BLaER1 treated with 17β-estradiol and CSF1 and Interleukin-3, amounts not matched to agents 10 nM and 100 nM (cell line): ENCODE data around the gene SEPTIN11.
A peak's percentile ranks its signal among the peaks of the same experiment; 100 is the strongest.

Experiments used
- H3K27ac ChIP-seq, 11 experiments: shearing (Covaris generic); formaldehyde crosslinking; 2 replicates each; pipeline ENCODE4 v1.8.1; 2022
- H3K27me3 ChIP-seq, 11 experiments: shearing (Covaris generic); formaldehyde crosslinking; 2 replicates each; pipeline ENCODE4 v1.8.1; 2022
- H3K36me3 ChIP-seq, 11 experiments: shearing (Covaris generic); formaldehyde crosslinking; 2 replicates each; pipeline ENCODE4 v1.8.1; 2022
- H3K4me1 ChIP-seq, 10 experiments: shearing (Covaris generic); formaldehyde crosslinking; 2 replicates each; pipeline ENCODE4 v1.8.1; 2022
- H3K4me2 ChIP-seq, 11 experiments: shearing (Covaris generic); formaldehyde crosslinking; 2 replicates each; pipeline ENCODE4 v1.8.1; 2022
- H3K4me3 ChIP-seq, 10 experiments: shearing (Covaris generic); formaldehyde crosslinking; 2 replicates each; pipeline ENCODE4 v1.8.1; 2022
- H3K9ac ChIP-seq, 11 experiments: shearing (Covaris generic); formaldehyde crosslinking; 2 replicates each; pipeline ENCODE4 v1.8.1; 2022
- H3K9me3 ChIP-seq, 11 experiments: shearing (Covaris generic); formaldehyde crosslinking; replicated peaks in 1 of 11; 2 replicates each; pipeline ENCODE4 v1.8.1; 2022
- H4K20me1 ChIP-seq, 11 experiments: shearing (Covaris generic); formaldehyde crosslinking; 2 replicates each; pipeline ENCODE4 v1.8.1; 2022
- Cebpa-rat ChIP-seq, 11 experiments: shearing (Covaris generic); IDR thresholded peaks; 2 replicates each; pipeline ENCODE4 v1.8.1; 2022

The SEPTIN11 gene

GRCh38 chr4:76989391-76990061, 40.0 kb downstream of the SEPTIN11 start:
- TF ChIP-seq Cebpa-rat (IDR thresholded peaks at IDR 0.05) = no peak
- H4K20me1 ChIP-seq = peaks cover 0 to 21% (median 0%) of the 10 kb centered on the region in 11 experiments; a peak in 9 of 22 replicates
- H3K27ac ChIP-seq = no peak overlapping the region
- H3K36me3 ChIP-seq = peaks cover 12 to 77% (median 44%) of the 10 kb centered on the region in 11 experiments; a peak in 21 of 22 replicates
- H3K4me3 ChIP-seq = no peak overlapping the region
- H3K27me3 ChIP-seq = no peaks in the 10 kb centered on the region
- H3K9me3 ChIP-seq = peaks cover 11 to 44% (median 30%) of the 10 kb centered on the region in 11 experiments; a peak in 21 of 22 replicates
- H3K9ac ChIP-seq = no peak overlapping the region
- no peak overlapping the region for H3K4me2 ChIP-seq
- H3K4me1 ChIP-seq = peaks cover 5 to 62% (median 10%) of the 10 kb centered on the region in 10 experiments

DNA sequence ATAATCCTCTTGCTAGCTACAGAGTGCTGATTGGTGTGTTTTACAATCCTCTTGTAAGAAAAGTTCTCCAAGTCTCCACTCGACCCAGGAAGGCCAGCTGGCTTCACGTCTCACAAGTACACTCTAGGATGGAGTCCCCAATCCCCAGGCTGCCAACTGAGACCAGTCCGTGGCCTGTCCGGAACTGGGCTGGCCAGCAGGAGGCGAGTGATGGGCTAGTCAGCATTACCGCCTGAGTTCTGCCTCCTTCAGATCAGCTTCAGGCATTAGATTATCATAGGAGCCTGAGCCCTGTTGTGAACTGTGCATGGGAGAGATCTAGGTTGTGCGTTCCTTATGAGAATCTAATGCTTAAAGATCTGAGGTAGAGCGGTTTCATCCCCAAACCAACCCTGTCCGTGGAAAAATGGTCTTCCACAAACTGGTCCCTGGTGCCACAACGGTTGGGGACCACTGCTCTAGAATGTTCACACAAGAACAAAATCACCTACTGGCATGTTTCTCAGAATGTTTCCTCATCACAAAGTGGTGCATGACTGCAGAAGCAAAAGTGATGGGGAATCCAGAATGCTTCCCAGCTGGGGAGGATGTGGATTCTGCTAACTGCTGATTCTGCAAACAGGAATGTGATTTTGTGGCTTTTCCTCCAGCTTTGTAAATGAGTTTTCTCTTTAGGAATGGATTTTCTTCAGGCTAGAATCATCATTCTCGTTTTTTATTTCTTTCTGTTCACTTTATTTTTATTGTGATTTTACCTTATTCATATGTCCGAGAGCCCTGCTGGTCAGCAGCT, 40.9 kb downstream of the SEPTIN11 start:
- Histone ChIP-seq H3K27ac (no peak overlapping the region), H3K9me3 (peaks cover 11 to 37% (median 30%) of the 10 kb centered on the region in 11 experiments; a peak in 21 of 22 replicates), H3K27me3 (no peaks in the 10 kb centered on the region), H3K4me3 (no peak overlapping the region), H3K9ac (no peak overlapping the region), H3K4me1 (peaks cover 0 to 52% (median 6%) of the 10 kb centered on the region in 10 experiments; a peak in 12 of 20 replicates), H3K4me2 (peak overlapping the region in 3 of 11 experiments; percentile 41 to 66 (median 41); a peak in 6 of 22 replicates), H3K36me3 (peaks cover 14 to 85% (median 48%) of the 10 kb centered on the region in 11 experiments; a peak in 21 of 22 replicates), H4K20me1 (peaks cover 0 to 21% (median 0%) of the 10 kb centered on the region in 11 experiments; a peak in 8 of 22 replicates)
- no peak for TF ChIP-seq Cebpa-rat (IDR thresholded peaks at IDR 0.05)

- peak overlapping the region in 3 of 11 experiments; percentile 41 to 66 (median 41); a peak in 6 of 22 replicates for H3K4me2 ChIP-seq
Measured at GRCh38 chr4:76991161-76991660, 41.7 kb downstream of the SEPTIN11 start.

DNA sequence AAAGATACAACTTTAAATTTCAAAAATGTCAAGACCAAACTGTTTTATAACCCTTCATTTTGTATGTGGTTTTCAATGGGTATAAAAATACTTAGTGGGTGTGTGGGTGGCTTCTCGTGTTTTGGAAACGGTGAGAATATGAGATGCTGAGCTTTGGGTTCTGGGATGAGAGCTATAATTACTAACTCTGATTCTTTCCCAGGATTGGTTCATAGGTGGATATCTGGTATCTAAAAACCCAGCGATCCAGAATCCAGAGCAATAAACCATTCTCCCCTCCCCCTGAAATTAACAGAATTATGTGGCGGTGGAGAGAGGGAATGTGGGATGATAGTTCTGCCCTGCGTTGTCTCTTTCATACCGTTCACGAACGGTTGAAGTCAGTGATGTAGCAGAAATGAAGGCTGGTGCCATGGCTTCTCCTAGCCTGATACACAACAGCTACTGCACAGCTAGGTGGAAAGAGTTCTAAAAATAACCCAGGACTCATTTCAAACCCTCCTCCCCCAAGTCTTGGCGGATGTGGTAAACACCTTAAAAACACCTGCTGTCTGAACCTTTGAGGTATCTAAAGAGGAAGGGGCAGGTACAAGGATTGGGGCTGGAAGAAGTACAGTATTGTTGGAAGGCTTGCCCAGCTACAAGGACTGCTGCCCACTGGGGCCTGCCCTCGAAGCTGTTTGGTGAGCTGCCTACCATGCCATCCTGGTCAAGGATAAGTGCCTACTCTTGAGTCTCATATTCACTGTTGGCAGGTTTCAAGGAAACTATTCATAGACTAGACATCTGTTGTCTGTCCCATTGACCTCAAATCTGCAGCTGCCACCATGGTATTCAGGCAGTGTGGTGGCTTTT, 44.5 kb downstream of the SEPTIN11 start:
- Histone ChIP-seq H3K27me3 (no peaks in the 10 kb centered on the region), H4K20me1 (peaks cover 0 to 16% (median 0%) of the 10 kb centered on the region in 11 experiments; a peak in 8 of 22 replicates), H3K4me3 (no peak overlapping the region), H3K27ac (no peak overlapping the region), H3K9ac (no peak overlapping the region), H3K36me3 (peaks cover 49 to 85% (median 64%) of the 10 kb centered on the region in 11 experiments), H3K4me1 (peaks cover 0 to 32% (median 6%) of the 10 kb centered on the region in 10 experiments; a peak in 12 of 20 replicates), H3K4me2 (peak overlapping the region in 2 of 11 experiments; percentile 2 to 4; a peak in 1 of 22 replicates), H3K9me3 (peaks cover 11 to 21% (median 17%) of the 10 kb centered on the region in 11 experiments; a peak in 21 of 22 replicates)
- no peak for TF ChIP-seq Cebpa-rat (IDR thresholded peaks at IDR 0.05)

More at GRCh38 chr4:76991161-76991660, 41.7 kb downstream of the SEPTIN11 start:
- Histone ChIP-seq H3K9ac (no peak overlapping the region), H3K27ac (no peak overlapping the region), H3K4me3 (no peak overlapping the region), H4K20me1 (peaks cover 0 to 15% (median 0%) of the 10 kb centered on the region in 11 experiments; a peak in 8 of 22 replicates), H3K27me3 (no peaks in the 10 kb centered on the region), H3K9me3 (peaks cover 11 to 37% (median 30%) of the 10 kb centered on the region in 11 experiments; a peak in 21 of 22 replicates), H3K36me3 (peaks cover 21 to 85% (median 54%) of the 10 kb centered on the region in 11 experiments; a peak in 21 of 22 replicates), H3K4me1 (peaks cover 0 to 45% (median 6%) of the 10 kb centered on the region in 10 experiments; a peak in 12 of 20 replicates)
- no peak for TF ChIP-seq Cebpa-rat (IDR thresholded peaks at IDR 0.05)

GRCh38 chr4:76995776-76996175, 46.2 kb downstream of the SEPTIN11 start:
- no peak overlapping the region for H3K27ac ChIP-seq
- H3K27me3 ChIP-seq = no peaks in the 10 kb centered on the region
- H3K4me2 ChIP-seq = no peak overlapping the region
- H3K4me1 ChIP-seq = peaks cover 0 to 29% (median 6%) of the 10 kb centered on the region in 10 experiments; a peak in 11 of 20 replicates
- TF ChIP-seq Cebpa-rat (IDR thresholded peaks at IDR 0.05) = no peak
- no peak overlapping the region for H3K4me3 ChIP-seq
- H3K9me3 ChIP-seq = peaks cover 0 to 4% (median 0%) of the 10 kb centered on the region in 11 experiments; a peak in 4 of 22 replicates
- peaks cover 0 to 16% (median 0%) of the 10 kb centered on the region in 11 experiments; a peak in 8 of 22 replicates for H4K20me1 ChIP-seq
- no peak overlapping the region for H3K9ac ChIP-seq
- H3K36me3 ChIP-seq = peaks cover 54 to 85% (median 65%) of the 10 kb centered on the region in 11 experiments

DNA sequence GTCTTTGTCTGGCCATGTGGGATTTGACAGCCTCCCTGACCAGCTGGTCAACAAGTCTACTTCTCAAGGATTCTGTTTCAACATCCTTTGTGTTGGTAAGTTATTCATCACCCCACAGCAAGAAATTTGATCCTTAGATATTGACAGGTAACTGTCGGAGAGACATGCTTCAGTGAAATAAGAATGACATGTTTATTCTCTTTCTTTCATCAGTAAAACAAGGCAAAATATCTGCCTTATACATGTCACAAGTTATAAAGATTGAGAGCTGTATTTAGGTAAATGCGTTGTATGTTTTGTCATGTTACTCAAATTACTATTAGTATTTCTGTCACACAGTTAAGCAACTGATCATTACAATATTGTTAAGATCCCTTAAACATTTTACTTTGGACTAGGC, 46.9 kb downstream of the SEPTIN11 start:
- no peak for TF ChIP-seq Cebpa-rat (IDR thresholded peaks at IDR 0.05)
- no peaks in the 10 kb centered on the region for H3K9me3 ChIP-seq
- H3K36me3 ChIP-seq = peaks cover 58 to 87% (median 64%) of the 10 kb centered on the region in 11 experiments
- no peak overlapping the region for H3K9ac ChIP-seq
- H3K4me2 ChIP-seq = no peak overlapping the region
- peaks cover 0 to 16% (median 0%) of the 10 kb centered on the region in 11 experiments; a peak in 7 of 22 replicates for H4K20me1 ChIP-seq
- no peaks in the 10 kb centered on the region for H3K27me3 ChIP-seq
- H3K4me1 ChIP-seq = peaks cover 0 to 29% (median 6%) of the 10 kb centered on the region in 10 experiments; a peak in 15 of 20 replicates
- no peak overlapping the region for H3K27ac ChIP-seq
- no peak overlapping the region for H3K4me3 ChIP-seq

DNA sequence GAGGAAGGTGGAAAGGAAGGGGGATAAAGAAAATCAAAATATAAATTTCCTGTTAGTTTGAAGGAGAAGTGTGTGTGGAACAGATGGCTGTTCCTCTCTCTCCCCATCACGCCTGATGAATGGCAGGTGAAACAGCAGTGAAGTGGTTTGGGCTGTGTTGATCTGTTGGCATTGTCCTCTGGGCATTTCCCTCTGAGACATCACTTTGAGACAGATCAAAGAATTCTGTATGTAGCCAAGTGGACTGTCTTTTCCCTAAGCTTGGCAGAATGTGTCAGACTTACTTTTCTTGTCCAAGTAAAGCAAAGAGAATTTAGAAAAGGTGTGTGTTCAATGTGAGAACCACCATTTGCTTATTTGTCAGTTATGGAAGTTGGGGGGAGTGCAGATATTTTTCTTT, 47.5 kb downstream of the SEPTIN11 start:
- Histone ChIP-seq H3K9me3 (no peaks in the 10 kb centered on the region), H3K27ac (no peak overlapping the region), H3K4me1 (peaks cover 5 to 33% (median 7%) of the 10 kb centered on the region in 10 experiments; a peak in 17 of 20 replicates), H3K27me3 (no peaks in the 10 kb centered on the region), H3K36me3 (peaks cover 58 to 94% (median 70%) of the 10 kb centered on the region in 11 experiments), H3K4me2 (no peak overlapping the region), H3K4me3 (no peak overlapping the region), H3K9ac (no peak overlapping the region), H4K20me1 (peaks cover 0 to 16% (median 0%) of the 10 kb centered on the region in 11 experiments; a peak in 6 of 22 replicates)
- no peak for TF ChIP-seq Cebpa-rat (IDR thresholded peaks at IDR 0.05)

DNA sequence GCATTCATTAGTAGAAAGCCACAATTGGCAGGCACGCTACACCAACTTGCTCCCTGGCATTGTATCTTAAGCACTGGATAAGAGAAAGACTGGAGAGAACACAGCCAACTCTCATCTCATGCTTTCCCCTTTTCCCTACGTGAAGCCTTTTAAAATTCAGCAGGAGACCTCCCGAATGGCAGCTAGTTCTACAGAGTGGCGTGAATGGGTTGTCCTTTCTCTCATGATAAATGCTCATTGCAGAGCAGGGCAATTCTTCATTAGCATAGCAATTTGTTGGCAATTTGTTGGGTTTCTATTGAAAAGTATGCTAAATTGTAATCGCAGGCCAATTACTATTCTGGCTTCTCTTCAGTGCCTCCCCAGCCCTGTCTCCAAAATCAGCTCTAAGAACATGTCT, 48.0 kb downstream of the SEPTIN11 start:
- no peaks in the 10 kb centered on the region for H3K9me3 ChIP-seq
- TF ChIP-seq Cebpa-rat (IDR thresholded peaks at IDR 0.05) = no peak
- H3K4me1 ChIP-seq = peaks cover 5 to 38% (median 11%) of the 10 kb centered on the region in 10 experiments; a peak in 17 of 20 replicates
- H3K27me3 ChIP-seq = no peaks in the 10 kb centered on the region
- peaks cover 58 to 98% (median 72%) of the 10 kb centered on the region in 11 experiments for H3K36me3 ChIP-seq
- H4K20me1 ChIP-seq = peaks cover 0 to 16% (median 0%) of the 10 kb centered on the region in 11 experiments; a peak in 6 of 22 replicates
- H3K9ac ChIP-seq = no peak overlapping the region
- no peak overlapping the region for H3K4me2 ChIP-seq
- H3K4me3 ChIP-seq = no peak overlapping the region
- H3K27ac ChIP-seq = no peak overlapping the region
